ENCODE results near the gene TMOD4.

DNA sequence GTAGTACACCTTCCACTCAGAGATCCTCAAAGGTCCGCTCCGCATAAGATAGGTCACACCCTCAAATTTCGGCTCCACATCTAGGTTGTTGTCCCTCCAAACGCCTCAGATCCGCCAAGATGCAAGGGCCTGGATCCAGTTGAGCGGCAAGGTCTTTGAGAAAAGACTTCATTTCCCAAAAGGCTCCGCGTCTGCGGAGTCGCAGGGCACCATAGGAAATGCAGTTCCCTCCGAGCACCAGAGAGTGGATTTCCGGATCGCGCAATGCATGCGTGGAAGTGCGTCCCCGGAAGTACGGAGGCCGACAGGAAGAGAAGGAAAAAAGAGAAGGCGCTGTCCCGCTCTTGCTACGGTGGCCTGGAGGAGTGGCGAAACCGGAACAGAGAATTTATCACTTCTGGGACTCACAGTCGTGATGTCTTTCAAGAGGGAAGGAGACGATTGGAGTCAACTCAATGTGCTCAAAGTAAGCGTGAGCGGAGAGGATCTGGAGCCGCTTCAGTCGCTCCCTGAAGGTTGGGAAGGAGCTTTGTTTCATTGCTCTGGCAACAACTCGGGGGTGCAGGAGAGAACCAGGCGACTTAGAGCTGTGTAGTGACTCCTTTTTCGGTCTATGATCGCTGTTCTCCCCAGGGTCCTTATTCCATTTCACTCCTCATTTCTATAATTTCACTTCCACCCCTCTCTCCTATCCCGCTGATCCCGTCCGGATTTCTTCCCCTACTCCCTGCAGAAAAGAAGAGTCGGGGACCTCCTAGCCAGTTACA lies 9.9 kb downstream of the TMOD4 start, which contains the start of the genes LYSMD1 and SCNM1:
- TF ChIP-seq, protein P1, sequence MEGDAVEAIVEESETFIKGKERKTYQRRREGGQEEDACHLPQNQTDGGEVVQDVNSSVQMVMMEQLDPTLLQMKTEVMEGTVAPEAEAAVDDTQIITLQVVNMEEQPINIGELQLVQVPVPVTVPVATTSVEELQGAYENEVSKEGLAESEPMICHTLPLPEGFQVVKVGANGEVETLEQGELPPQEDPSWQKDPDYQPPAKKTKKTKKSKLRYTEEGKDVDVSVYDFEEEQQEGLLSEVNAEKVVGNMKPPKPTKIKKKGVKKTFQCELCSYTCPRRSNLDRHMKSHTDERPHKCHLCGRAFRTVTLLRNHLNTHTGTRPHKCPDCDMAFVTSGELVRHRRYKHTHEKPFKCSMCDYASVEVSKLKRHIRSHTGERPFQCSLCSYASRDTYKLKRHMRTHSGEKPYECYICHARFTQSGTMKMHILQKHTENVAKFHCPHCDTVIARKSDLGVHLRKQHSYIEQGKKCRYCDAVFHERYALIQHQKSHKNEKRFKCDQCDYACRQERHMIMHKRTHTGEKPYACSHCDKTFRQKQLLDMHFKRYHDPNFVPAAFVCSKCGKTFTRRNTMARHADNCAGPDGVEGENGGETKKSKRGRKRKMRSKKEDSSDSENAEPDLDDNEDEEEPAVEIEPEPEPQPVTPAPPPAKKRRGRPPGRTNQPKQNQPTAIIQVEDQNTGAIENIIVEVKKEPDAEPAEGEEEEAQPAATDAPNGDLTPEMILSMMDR (conservative IDR thresholded peaks at IDR 0.05) = no peak
- TF ChIP-seq EZH2 (IDR thresholded peaks at IDR 0.05; ENCODE audit: low read depth) = no peak

Measured in PC-9 (cell line).